ENCODE measurements around the gene ATP2A3. TPM values are rescaled to one million over a fixed set of nuclear protein-coding genes. Genes with fewer than 3 reads are reported as not detected.

Gene ATP2A3
- total RNA-seq, 1 experiment from 2014 or later, result 13.3 TPM

GRCh38 chr17:3985846-3986245 lies 21.6 kb upstream of the ATP2A3 start:
- Mint-ChIP-seq H3K36me3 (ENCODE audit: insufficient read depth in 1 of 3, low read depth in 3 of 3) (no peaks in the 10 kb centered on the region; a peak in 1 of 7 replicates), H3K27me3 (ENCODE audit: low read depth) (peaks cover 3% of the 10 kb centered on the region; the same call in 1 of the 2 replicates), H3K4me3 (no peak overlapping the region), H3K9me3 (peaks cover 0 to 2% of the 10 kb centered on the region in 2 experiments; a peak in 2 of 5 replicates), H3K27ac (no peak overlapping the region; a peak in 1 of 7 replicates), H3K4me1 (peaks cover 22 to 35% of the 10 kb centered on the region in 2 experiments)
- H3K79me2 ChIP-seq (ENCODE audit: insufficient read depth, low read length), result no peaks in the 10 kb centered on the region
- no peaks in the 10 kb centered on the region for H4K20me1 ChIP-seq (ENCODE audit: control insufficient read depth, insufficient read depth, insufficient read length)
- no peak overlapping the region for H4K91ac ChIP-seq (ENCODE audit: insufficient read length, low read depth, low read length)
- no peaks in the 10 kb centered on the region for H3K79me1 ChIP-seq (ENCODE audit: insufficient read depth, low read depth, low read length, poor library complexity, severe bottlenecking)
- no peak overlapping the region for H4K8ac ChIP-seq (replicated peaks; ENCODE audit: insufficient read length, low read depth, low read length)
- H3T11ph ChIP-seq (ENCODE audit: low read length), result no peak overlapping the region
- peaks cover 2% of the 10 kb centered on the region; the same call in 1 of the 2 replicates for H3K4me1 ChIP-seq (ENCODE audit: insufficient read depth, low read length)
- H3K27me3 ChIP-seq (ENCODE audit: insufficient read depth, low read length), result no peaks in the 10 kb centered on the region
- H2AFZ ChIP-seq (ENCODE audit: low read length), result no peak overlapping the region
- no peak overlapping the region for H3K4me2 ChIP-seq (ENCODE audit: insufficient read depth, insufficient read length, low read length)
- H2AK5ac ChIP-seq (ENCODE audit: insufficient read length, low read length), result no peak overlapping the region
- DNase-seq, result no peak
- H3K56ac ChIP-seq (ENCODE audit: insufficient read length, low read depth, low read length), result no peak overlapping the region
- H2BK5ac ChIP-seq (ENCODE audit: insufficient read length, low read length), result no peak overlapping the region
- H3K23ac ChIP-seq (ENCODE audit: insufficient read length, low read depth, low read length), result no peak overlapping the region
- no peaks in the 10 kb centered on the region for H3K23me2 ChIP-seq (ENCODE audit: insufficient read length, low read depth, low read length, poor library complexity, severe bottlenecking)
- H2BK12ac ChIP-seq (ENCODE audit: insufficient read length, low read depth, low read length), result no peak overlapping the region
- no peak overlapping the region for H3K14ac ChIP-seq (ENCODE audit: insufficient read depth, low read length)
- H3K27ac ChIP-seq (ENCODE audit: insufficient read length, low read depth, low read length), result no peak overlapping the region
- no peak overlapping the region for H2BK15ac ChIP-seq (ENCODE audit: low read depth, low read length)
- no peak overlapping the region for H3K4ac ChIP-seq (ENCODE audit: low read depth, low read length)
- H2BK20ac ChIP-seq (ENCODE audit: low read depth, low read length, poor library complexity, severe bottlenecking), result no peak overlapping the region
- no peak overlapping the region for H3K18ac ChIP-seq (ENCODE audit: insufficient read length, low read depth, low read length)
- H3K9ac ChIP-seq (ENCODE audit: extremely low read depth, insufficient read length, low read length), result no peak overlapping the region
- no CpG with 5 or more reads among the region's 14 CpGs for WGBS (ENCODE audit: extremely low coverage, insufficient read length, low lambda C conversion rate)
- H2BK120ac ChIP-seq (ENCODE audit: low read depth, low read length, poor library complexity, severe bottlenecking), result no peak overlapping the region
- H3K9me3 ChIP-seq (ENCODE audit: control insufficient read depth, low read depth, low read length), result no peaks in the 10 kb centered on the region
- H4K5ac ChIP-seq (ENCODE audit: insufficient read length, low read depth, low read length), result no peak overlapping the region
- TF ChIP-seq, protein P1, sequence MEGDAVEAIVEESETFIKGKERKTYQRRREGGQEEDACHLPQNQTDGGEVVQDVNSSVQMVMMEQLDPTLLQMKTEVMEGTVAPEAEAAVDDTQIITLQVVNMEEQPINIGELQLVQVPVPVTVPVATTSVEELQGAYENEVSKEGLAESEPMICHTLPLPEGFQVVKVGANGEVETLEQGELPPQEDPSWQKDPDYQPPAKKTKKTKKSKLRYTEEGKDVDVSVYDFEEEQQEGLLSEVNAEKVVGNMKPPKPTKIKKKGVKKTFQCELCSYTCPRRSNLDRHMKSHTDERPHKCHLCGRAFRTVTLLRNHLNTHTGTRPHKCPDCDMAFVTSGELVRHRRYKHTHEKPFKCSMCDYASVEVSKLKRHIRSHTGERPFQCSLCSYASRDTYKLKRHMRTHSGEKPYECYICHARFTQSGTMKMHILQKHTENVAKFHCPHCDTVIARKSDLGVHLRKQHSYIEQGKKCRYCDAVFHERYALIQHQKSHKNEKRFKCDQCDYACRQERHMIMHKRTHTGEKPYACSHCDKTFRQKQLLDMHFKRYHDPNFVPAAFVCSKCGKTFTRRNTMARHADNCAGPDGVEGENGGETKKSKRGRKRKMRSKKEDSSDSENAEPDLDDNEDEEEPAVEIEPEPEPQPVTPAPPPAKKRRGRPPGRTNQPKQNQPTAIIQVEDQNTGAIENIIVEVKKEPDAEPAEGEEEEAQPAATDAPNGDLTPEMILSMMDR (conservative IDR thresholded peaks at IDR 0.05), result no peak

All from H9 (cell line).